BJ (cell line): ENCODE results near the gene CHST12. TPM values are rescaled to one million over a fixed set of nuclear protein-coding genes. Genes with fewer than 3 reads are reported as not detected.

Source experiments
- CTCF ChIA-PET: fragments of 350-600 bp; formaldehyde crosslinking; extraction: SDS; loops from one replicate; lab custom pipeline; 2021; ENCODE audit warnings: antibody characterized with exemption, inconsistent platforms; lab: Yijun Ruan, JAX
- POLR2A ChIA-PET: fragments of 300-600 bp; sonication (Branson Sonifier 250); formaldehyde crosslinking; extraction: SDS; loops from one replicate; lab custom pipeline; 2021; ENCODE audit warnings: antibody characterized with exemption; lab: Charles Lee
- DNase-seq: peaks from one replicate; pipeline ENCODE4 v3.0.0-alpha.2; 2011; ENCODE audit warnings: low read depth
- H3K27me3 ChIP-seq: 2 replicates; pipeline ENCODE4 v1.6.0; 2011; ENCODE audit warnings: low read length; ENCODE audit not compliant: control insufficient read depth, insufficient read depth
- H3K36me3 ChIP-seq: 2 replicates; pipeline ENCODE4 v1.5.1; 2011; ENCODE audit warnings: low read length; ENCODE audit not compliant: control insufficient read depth, insufficient read depth
- H3K4me3 ChIP-seq: 2 replicates; pipeline ENCODE4 v1.5.1; 2011; ENCODE audit warnings: low read depth, mild to moderate bottlenecking, control low read depth, low read length
- polyA plus RNA-seq: library from polyadenylated mRNA; depleted of rRNA; stranded (reverse); fragments of >200 nt; gene quantifications from 2 replicates; pipeline ENCODE4 v1.2.3, GENCODE V29; 2011
- TF ChIP-seq, protein P1 (sequence below): IDR thresholded peaks from 2 replicates; pipeline ENCODE4 v1.5.1; 2011; ENCODE audit warnings: low read depth, mild to moderate bottlenecking, control low read depth, inconsistent platforms, low read length, moderate library complexity; ENCODE audit not compliant: insufficient read depth

CHST12 gene
- polyA plus RNA-seq, 1 experiment: 18.4 TPM

DNA sequence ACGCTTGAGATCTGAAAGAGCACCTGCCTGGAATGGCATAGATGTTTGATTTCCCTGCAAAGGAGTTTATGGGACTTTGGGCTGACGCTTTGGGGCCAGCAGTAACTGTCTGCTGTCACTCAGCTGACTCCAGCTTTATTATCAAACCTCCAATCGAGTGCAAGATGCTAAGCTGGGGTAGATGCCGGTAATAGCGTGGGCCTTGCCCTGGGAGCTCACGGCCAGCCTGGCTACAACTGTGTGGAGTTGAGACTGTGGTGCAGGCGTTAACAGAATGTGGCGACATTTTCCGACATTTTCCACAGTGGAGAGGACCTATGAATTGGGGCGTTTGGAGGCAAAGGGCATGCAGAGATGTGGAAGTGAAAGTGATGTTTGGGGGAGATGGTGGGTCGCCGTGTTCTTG lies 1.3 kb downstream of the CHST12 start:
- ChIA-PET POLR2A (no interaction called here), CTCF (interaction anchor here (1.7 kb wide), 2 partner anchors 46 to 64 kb away, joined by 4 to 6 read pairs; no protein-coding TSS in a partner anchor)
- Histone ChIP-seq H3K27me3 (no peaks in the 10 kb centered on the region), H3K36me3 (no peaks in the 10 kb centered on the region), H3K4me3 (peak overlapping the region; percentile 89)
- TF ChIP-seq, protein P1, sequence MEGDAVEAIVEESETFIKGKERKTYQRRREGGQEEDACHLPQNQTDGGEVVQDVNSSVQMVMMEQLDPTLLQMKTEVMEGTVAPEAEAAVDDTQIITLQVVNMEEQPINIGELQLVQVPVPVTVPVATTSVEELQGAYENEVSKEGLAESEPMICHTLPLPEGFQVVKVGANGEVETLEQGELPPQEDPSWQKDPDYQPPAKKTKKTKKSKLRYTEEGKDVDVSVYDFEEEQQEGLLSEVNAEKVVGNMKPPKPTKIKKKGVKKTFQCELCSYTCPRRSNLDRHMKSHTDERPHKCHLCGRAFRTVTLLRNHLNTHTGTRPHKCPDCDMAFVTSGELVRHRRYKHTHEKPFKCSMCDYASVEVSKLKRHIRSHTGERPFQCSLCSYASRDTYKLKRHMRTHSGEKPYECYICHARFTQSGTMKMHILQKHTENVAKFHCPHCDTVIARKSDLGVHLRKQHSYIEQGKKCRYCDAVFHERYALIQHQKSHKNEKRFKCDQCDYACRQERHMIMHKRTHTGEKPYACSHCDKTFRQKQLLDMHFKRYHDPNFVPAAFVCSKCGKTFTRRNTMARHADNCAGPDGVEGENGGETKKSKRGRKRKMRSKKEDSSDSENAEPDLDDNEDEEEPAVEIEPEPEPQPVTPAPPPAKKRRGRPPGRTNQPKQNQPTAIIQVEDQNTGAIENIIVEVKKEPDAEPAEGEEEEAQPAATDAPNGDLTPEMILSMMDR: no peak
- no peak for DNase-seq

DNA sequence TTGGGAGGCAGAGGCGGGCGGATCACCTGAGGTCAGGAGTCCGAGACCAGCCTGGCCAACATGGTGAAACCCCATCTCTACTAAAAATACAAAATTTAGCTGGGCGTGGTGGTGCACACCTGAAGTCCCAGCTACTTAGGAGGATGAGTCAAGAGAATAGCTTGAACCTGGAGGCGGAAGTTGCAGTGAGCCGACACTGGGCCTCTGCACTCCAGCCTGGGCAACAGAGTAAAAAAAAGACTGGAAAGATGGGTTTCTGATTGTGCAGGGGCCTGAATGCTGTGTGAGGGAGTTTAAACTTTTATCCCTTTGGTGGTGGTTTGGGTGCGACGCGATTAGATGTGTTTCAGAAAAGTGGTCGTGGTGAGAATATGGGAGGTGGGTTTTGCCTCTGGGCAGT lies 1.8 kb downstream of the CHST12 start:
- Histone ChIP-seq H3K4me3 (no peak overlapping the region), H3K36me3 (no peaks in the 10 kb centered on the region), H3K27me3 (no peaks in the 10 kb centered on the region)
- DNase-seq: no peak
- POLR2A ChIA-PET: no interaction called here
- TF ChIP-seq, protein P1: no peak
- CTCF ChIA-PET: interaction anchor here (0.7 to 1.7 kb wide), 3 partner anchors 46 to 113 kb away, joined by 3 to 6 read pairs (median 4); no protein-coding TSS in a partner anchor

DNA sequence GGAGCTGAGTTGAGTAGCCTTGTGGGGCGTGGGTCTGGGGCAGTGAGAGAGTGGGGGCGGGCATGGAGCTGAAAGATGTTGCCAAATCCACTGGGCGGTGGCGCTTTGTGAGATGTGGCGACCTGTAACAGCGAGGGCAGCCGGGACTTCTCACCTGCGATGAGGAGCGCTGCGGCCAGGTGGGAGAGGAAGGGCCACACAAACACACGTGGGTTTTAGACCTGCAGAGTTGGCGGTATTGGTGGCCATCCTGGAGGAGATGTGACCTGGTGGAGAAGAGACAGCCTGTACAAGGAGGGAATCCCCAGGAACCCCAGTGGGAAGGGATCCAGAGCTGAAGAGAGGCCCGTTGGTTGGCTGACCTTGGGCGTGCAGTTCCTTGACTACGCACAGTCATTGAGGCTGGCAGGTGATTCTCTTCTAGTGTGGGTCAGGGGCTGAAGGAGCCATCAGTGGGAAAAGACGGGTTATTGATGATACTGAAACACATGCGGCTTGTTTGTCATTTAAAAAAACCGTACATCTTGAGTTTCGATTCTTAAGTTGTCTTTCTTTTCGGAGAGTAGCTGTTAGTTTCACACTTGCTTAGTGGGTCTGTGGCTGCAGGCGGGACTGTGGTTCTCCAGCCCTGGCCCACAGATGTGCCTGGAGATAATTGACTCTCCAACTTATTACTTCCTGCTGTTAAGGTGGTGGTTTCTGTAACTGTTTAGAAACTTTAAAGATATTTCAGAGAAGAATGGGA lies 2.4 kb downstream of the CHST12 start:
- no peak overlapping the region for H3K4me3 ChIP-seq
- CTCF ChIA-PET: interaction anchor here (0.7 to 1.7 kb wide), 3 partner anchors 45 to 112 kb away, joined by 3 to 6 read pairs (median 4); no protein-coding TSS in a partner anchor
- DNase-seq: no peak

DNA sequence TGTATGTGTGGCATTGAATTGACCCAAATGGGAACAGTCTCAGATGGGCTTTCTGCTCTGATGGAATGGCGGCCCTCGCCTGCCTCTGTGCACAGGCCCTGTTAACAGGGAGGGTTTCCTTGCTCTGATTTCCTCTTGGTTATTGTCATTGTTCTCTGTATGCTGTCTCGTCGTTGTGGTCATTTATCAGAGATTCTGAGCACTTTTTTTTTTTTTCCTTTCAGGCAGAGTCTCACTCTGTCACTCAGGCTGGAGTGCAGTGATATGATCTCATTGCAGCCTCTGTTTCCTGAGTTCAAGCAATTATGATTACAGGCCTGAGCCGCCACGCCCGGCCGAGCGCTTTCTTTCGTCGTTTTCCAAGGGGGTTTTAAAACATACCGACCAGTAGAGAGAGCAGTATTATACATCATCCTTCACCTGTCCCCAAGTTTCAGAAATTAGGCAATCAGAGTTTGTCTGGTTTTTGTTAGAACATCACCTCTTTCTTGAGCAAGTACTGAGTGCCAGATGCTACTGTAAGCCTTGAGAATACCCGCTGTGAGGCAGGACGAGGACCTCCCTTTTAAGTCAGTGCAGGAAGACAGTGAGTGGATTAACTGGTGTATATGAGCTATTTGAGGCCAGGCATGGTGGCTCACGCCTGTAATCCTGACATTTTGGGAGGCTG lies 6.5 kb downstream of the CHST12 start:
- no peak for DNase-seq
- CTCF ChIA-PET: interaction anchor here (1.0 kb wide), 1 partner anchor 31 kb away, joined by 3 read pairs; no protein-coding TSS in a partner anchor
- POLR2A ChIA-PET: no interaction called here

More for the DNA sequence above, 2.4 kb downstream of the CHST12 start:
- TF ChIP-seq, protein P1: no peak
- H3K27me3 ChIP-seq: no peaks in the 10 kb centered on the region
- POLR2A ChIA-PET: no interaction called here
- no peaks in the 10 kb centered on the region for H3K36me3 ChIP-seq

More for the DNA sequence above, 6.5 kb downstream of the CHST12 start:
- Histone ChIP-seq H3K4me3 (no peak overlapping the region), H3K36me3 (no peaks in the 10 kb centered on the region), H3K27me3 (no peaks in the 10 kb centered on the region)
- TF ChIP-seq, protein P1: no peak
